Nucleus accumbens (tissue), 56 donors: ENCODE data around the gene RASA3.
A peak's percentile ranks its signal among the peaks of the same experiment; 100 is the strongest.

Experiments
- DNase-seq, 56 donors: peaks; one replicate each; lab custom pipeline; 2025; lab: John Stamatoyannopoulos, UW

Gene RASA3

DNA sequence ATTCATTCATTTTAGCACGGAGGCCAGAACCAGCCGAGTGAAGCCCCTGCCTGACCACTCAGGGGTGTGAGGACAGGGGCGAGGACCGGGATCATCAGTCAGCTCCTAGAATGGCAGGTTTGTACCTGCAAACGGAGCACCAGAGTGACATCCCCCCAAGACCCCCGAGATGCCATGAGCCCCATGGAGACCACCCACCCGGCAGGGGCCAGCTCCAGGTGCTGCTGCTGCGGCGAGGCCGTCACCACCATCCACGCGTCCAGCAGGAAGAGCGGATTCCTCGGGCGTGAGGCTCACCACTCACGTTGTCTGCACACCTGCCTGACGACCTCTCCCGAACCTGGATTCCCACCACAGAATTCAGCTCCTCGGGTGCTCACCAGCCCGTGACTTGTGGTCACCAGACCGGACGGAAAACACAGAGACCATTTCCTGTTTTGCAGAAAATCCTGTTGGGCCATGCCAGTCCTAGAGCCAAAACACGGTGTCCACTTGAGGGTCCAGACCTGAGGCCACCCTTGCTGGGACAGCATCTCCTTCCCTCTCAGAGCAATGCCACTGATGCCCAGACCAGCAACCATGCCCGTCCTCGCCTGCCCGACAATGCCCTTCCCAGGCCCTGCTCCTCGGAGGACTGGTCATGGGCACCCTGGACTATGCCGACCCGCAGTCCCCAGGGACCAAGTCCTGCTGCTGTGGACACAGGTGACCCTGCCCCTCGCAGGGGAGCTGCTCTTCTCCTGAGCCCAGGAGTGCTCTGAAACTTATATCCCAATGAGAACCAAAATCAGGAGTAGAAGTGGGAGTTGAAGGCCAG, 74.2 kb downstream of the RASA3 start:
- DNase-seq: no peak

DNA sequence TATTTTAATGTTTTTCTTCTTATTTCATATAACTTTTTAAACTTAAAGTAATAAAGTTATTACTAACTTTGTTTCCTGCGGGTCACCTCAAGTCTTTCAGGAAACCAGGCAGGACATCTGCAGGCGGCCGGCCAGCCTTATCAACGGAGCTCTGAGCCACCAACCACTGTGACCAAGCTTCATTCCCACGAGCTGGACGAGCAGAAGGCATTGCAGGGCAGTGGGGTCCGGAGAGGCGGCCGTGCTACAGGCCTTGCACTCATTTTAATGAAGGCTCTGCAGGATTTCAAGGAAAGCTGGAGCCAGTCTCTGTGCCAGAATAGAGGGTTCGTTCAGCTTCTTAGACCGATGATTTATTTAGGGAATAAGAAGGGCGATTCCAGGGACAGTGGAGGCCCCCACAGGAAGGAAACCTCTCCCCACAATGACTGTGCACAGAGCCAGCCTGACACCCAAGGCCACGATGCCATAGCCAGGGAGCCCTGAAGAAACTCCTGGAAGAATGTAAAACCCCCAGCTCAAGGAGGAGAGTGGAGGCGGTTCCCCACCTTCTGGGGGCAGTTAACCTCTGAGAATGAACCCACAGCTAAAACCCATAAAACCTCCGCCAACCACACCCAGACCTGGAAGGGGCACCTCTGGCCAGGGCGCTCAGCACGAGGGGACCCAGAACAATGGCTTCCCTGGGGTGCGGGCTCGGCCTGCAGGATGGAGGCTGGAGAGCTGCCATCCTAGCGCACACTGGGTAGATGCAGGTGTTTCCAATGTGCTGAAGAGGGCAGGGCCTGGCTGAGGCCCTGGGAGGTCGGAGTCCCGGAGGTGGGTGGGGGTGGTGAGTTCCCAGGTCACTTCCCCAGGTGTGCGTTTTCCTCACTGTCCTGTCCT, 75.0 kb downstream of the RASA3 start:
- DNase-seq: peak in 2 of 56 donors; percentile 17

- peak in 1 of 56 donors; percentile 29 for DNase-seq
Measured at GRCh38 chr13:114056205-114057013, 76.0 kb downstream of the RASA3 start.

DNA sequence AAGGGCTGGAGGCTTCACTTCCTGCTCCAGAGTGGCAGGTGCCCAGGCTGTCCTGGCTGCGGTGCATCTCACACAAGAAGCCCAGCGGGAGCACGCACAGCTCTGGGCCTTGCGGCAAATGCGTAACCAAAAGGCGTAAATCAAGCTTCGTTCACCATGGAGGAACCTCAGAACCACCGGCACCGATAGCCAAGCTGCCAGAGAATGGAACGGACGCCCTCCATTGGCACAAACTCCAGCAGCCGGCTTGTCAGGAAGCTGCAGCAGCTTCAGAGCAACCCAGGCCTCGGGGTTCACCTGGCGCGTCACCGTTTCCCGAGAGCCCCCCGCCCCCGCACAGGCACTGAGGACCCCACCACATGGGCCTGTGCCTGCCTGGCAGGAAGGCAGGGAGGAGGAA, 76.7 kb downstream of the RASA3 start:
- DNase-seq: peak in 2 of 56 donors; percentile 18 to 20

DNA sequence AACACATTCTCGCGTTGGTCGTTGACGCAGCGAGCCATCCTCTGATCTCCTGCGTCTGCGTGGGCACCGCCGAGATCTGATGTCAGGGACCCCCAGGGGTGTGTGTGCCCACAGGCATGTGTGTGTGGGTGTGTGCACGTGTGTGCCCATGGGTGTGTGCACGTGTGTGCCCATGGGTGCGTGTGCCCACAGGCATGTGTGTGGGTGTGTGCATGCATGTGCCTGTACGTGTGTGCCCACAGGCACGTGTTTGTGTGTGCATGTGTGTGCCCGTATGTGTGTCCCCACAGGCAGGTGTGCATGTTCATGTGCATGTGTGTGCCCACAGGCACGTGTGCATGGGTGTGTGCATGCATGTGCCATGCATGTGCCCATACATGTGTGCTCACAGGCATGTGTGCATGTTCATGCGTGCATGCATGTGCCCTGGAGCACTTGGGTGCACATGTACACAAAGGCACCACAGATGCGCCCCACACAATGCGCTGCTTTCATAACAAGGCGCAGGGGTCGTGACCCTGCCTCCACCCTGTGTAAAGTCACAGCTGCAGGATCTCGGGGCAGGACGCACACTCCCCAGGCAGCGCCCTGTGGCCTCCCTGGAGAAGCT, 77.5 kb downstream of the RASA3 start:
- DNase-seq: peak in 3 of 56 donors; percentile 43 to 49 (median 44)

GRCh38 chr13:114054264-114054663, 78.2 kb downstream of the RASA3 start:
- DNase-seq: no peak

- DNase-seq: no peak
Measured at GRCh38 chr13:114053026-114053425, 79.4 kb downstream of the RASA3 start.

- no peak for DNase-seq
Measured at GRCh38 chr13:114050536-114051450, 81.6 kb downstream of the RASA3 start.

GRCh38 chr13:114049626-114050101, 82.8 kb downstream of the RASA3 start:
- no peak for DNase-seq

DNA sequence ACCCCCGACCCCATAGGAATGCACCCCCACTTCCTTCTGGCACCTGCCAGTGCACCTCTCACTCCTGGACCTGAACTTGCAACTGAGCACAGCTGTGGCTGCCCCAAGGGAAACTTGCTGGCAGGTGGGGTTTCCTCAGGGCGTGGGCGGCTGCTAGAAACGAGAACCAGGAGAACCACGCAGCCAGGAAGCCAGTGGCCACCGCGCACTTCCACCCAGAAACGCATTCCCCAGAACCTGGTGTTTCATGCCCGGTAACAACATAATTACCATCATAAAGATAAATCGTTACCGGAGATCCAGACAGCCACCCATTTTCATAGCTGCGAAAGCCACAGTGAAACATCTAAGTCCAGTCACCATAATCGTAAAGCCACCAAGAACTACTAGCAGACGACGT, 83.4 kb downstream of the RASA3 start:
- DNase-seq: no peak

GRCh38 chr13:114048443-114048842, 84.0 kb downstream of the RASA3 start:
- DNase-seq: no peak

GRCh38 chr13:114047358-114047881, 85.0 kb downstream of the RASA3 start:
- no peak for DNase-seq

DNA sequence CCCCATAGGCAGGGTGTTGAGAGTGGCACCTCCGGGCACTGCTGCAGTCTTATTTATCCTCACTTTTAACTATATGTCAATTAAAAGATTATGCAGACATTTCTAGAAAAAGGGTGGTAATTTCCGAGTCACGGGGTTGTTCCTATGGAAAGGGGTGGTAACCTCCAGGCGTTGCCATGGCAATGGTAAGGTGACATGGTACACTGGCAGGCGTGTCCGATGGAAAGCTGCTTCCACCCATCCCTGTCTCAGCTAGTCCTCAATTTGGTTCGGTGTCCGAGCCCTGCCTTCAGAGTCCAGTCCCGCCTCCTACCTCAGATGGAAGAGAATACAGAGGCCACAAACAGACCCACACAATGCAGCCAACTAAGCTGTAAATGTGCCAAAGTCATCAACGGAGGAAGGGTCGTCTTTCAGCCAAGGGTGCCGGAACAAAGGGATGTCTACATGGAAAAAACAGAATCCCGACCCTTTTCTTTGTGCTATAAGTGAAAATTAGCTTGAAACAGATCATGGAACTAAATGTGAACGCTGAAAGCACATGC, 85.9 kb downstream of the RASA3 start:
- DNase-seq: no peak

- DNase-seq: peak in 18 of 56 donors; percentile 16 to 65 (median 38)
Measured at GRCh38 chr13:114045113-114045735, 87.2 kb downstream of the RASA3 start.

DNA sequence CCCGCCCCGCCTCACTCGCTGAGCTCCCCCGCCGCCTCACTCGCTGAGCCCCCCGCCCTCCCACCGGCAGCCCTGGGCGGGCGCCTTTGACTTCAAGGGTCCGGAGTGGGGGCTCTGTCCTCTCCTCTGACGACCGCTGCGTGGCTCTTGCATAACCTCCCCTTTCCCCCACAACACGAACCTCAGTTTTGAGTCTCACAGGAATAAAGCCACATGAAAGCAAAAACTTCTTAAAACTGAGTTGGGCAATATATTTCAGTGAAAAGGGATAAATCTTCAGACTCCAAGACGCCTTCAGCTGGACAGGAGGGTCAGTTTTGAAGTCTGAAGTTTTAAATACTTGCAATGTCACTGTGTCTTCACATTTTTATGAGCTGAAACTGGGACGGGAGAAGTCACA, 87.9 kb downstream of the RASA3 start:
- DNase-seq: no peak

GRCh38 chr13:114043421-114044053, 88.9 kb downstream of the RASA3 start:
- peak in 3 of 56 donors; percentile 30 to 54 (median 30) for DNase-seq

- DNase-seq: no peak
Measured at GRCh38 chr13:114042066-114042815, 90.2 kb downstream of the RASA3 start.
